GM19372 (cell line): Measurements from ENCODE around the gene ADGRV1.
"Not testable (repeated sequence)": the region's sequence is repeated elsewhere in the genome, so short reads cannot be mapped to it uniquely, and the experiment has no call there.

Source experiments
- ATAC-seq: cut with Tn5 transposase; IDR thresholded peaks from one replicate; pipeline ENCODE4 v1.9.1; 2021; ENCODE audit warnings: mild to moderate bottlenecking, low read depth, moderate library complexity; ENCODE audit not compliant: unreplicated experiment

Gene ADGRV1

GRCh38 chr5:90642706-90643229 lies 84.2 kb downstream of the ADGRV1 start:
- ATAC-seq, result no peak

DNA sequence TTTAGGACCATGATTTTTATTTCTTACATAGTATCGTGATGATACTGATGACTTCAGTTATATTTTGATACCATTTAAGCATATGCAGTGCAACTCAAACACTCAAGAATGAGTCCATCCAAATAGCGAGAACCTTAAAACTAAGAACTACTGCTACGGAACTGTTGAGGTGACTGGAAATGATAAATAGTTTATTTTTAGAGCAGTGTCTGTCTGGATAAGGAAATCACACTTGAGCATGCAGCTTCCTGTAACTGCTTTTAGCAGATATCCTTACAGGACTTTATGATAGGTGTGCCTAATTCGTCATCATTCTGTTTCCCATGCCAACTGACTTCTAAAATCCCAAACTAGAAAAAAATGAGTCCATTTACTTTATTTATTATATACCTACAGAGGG lies 85.5 kb downstream of the ADGRV1 start:
- ATAC-seq, result no peak

DNA sequence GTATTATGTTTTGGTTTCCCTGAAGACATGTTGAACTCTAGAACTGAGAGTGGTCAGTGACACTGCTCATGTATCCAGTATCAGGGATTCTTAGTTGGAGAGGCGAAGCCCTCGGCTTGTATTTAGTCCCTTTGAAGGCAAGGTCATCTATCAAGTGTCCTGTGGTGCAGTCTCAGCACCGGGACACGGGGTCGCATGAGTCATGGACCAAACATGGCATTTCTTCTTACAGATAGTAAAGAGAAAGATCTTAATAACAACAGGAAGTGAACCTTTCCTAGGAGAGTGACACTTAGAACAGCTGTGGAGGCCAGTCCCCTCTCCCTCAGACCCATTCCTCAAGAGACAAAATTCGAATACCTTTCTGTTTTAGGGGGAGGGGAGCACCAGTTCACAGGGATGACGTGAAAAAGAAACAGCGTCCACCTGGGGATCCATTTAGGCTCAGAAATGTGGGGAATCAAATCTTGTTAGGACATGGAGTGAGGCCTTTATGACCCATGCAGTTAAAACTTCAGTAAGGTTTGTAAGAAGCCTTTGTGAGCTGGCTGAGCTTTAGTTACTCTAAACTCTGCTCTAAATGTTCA lies 86.5 kb downstream of the ADGRV1 start:
- ATAC-seq, result no peak

- no peak for ATAC-seq
Measured at GRCh38 chr5:90650767-90651166, 92.2 kb downstream of the ADGRV1 start.

GRCh38 chr5:90654215-90654614 lies 95.6 kb downstream of the ADGRV1 start:
- no peak for ATAC-seq

GRCh38 chr5:90655423-90655822 lies 96.8 kb downstream of the ADGRV1 start:
- ATAC-seq, result no peak

DNA sequence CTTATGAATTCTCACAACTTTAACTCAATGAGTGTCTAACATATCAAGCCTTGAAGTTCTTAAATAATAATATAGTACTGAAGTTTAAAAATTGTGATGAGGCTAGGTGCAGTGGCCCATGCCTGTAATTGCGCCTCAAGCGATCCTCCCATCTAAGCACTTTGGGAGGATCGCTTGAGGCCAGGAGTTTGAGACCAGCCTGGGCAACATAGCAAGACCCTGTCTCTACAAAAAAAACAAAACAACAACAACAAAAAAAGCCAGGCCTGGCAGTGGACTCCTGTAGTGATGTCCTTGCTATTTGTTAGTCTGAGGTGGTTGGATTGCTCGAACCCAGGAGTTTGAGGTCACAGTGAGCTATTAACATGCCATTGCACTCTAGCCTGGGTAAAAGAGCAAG lies 98.4 kb downstream of the ADGRV1 start:
- no peak for ATAC-seq

DNA sequence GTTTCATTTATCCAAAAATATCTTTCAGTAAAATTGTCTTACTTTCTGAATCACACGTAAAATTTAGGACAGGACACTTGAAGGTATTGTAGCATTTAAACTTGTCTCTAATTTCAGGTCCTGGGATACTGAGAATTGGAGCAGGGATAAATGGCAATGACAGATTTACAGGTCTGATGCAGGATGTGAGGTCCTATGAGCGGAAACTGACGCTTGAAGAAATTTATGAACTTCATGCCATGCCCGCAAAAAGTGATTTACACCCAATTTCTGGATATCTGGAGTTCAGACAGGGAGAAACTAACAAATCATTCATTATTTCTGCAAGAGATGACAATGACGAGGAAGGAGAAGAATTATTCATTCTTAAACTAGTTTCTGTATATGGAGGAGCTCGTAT lies 99.2 kb downstream of the ADGRV1 start:
- no peak for ATAC-seq

- ATAC-seq, result no peak
Measured at GRCh38 chr5:90658620-90659019, 100.0 kb downstream of the ADGRV1 start.

DNA sequence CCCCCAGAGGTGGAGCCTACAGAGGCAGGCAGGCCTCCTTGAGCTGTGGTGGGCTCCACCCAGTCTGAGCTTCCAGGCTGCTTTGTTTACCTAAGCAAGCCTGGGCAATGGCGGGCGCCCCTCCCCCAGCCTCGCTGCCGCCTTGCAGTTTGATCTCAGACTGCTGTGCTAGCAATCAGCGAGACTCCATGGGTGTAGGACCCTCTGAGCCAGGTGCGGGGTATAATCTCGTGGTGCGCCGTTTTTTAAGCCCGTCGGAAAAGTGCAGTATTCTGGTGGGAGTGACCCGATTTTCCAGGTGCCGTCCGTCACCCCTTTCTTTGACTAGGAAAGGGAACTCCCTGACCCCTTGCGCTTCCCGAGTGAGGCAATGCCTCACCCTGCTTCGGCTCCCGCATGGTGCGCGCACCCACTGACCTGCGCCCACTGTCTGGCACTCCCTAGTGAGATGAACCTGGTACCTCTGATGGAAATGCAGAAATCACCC lies 109.5 kb downstream of the ADGRV1 start:
- ATAC-seq, result not testable (repeated sequence)

DNA sequence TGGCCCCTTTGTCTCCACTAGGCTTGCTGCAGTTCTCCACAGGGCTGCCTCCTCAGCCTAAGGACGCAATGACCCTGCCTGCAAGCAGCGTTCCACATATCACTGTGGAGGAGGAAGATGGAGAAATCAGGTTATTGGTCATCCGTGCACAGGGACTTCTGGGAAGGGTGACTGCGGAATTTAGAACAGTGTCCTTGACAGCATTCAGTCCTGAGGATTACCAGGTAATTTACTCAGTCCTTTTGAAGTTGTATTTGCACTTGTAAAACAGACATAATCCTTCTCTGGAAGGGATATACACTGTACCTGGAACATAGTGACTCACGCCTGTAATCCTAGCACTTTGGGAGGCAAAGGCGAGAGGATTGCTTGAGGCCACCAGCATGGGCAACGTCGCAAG lies 116.6 kb downstream of the ADGRV1 start:
- no peak for ATAC-seq

DNA sequence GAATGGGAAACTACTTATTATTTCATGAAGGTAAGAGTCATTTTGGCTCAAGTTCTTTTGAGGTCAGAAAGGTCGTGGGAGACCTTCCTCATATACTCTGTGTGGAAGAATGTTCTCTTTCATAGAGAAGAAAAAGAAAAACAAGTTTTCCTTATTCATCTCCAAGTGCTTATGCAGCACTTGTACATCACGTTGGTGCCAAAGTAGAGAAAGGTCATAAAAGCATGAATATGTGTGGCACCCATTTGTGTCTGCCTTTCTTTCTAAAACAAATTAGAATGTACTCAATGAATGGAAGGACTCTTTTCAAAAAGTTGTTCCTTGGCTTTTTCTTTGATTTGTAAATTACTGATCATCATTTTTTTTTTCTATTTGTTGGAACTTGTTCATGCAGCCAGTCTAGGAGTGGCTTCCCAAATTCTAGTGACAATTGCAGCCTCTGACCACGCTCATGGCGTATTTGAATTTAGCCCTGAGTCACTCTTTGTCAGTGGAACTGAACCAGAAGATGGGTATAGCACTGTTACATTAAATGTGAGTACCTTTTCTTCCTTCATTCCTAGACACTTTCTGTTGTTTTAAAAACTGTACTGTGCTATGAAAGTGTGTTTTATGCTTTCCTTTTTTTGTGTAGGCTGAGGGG lies 122.4 kb downstream of the ADGRV1 start:
- ATAC-seq, result no peak

DNA sequence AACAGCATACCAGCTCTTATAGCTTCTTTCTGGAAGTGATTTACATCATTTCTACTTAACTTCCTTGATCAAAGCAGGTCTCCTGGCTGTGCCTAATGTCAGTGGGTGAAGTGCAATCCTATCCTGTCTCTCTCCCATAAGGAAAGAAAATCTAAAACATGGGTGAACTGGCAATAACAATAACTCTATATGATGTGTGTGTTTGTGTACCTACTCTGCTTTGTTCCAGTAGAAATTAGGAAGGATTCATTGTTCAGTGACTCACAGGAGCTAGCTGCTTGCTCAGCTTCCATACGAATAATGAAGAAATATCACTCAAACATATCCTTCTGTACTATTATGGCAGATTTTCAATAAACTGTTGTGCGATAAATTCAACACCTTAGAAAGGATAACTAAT lies 123.7 kb downstream of the ADGRV1 start:
- ATAC-seq, result no peak

- no peak for ATAC-seq
Measured at GRCh38 chr5:90685425-90686022, 126.9 kb downstream of the ADGRV1 start.

- not testable (repeated sequence) for ATAC-seq
Measured at GRCh38 chr5:90686363-90686762, 127.8 kb downstream of the ADGRV1 start.

GRCh38 chr5:90687458-90687857 lies 128.9 kb downstream of the ADGRV1 start:
- ATAC-seq, result not testable (repeated sequence)

DNA sequence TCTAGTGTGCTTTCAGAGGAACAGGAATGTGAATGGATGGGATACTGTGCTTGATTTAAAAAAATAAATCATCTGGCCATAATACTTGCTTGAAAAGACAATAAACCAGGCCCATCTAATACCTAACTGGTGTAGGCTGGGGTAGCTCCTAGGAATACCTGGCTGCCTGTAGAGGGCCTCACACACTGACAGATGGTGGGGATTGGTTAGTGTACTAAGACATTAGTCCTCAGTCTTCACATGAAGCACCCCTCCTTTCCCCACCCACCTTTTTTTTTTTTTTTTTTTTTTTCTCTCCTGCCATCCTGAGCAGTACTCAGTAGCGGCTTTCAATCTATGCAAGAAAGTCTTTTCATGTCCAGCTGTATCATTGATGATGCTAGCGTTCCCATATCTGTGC lies 130.5 kb downstream of the ADGRV1 start:
- no peak for ATAC-seq

- no peak for ATAC-seq
Measured at GRCh38 chr5:90690307-90690706, 131.7 kb downstream of the ADGRV1 start.

DNA sequence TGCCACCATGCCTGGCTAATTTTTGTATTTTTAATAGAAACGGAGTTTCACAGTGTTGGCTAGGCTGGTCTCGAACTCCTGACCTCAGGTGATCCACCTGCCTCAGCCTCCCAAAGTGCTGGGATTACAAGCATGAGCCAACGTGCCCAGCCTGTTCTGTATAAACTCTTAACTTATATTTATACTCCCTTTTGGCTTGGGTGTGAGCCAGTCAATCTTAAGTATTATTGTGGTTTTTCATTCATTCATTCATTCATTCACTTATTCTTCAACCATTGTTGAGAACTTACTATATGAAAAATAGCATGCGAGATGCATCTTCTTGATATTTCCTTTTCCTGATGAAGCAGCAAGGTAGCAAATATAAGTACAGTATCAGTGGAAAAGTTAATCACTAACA lies 132.9 kb downstream of the ADGRV1 start:
- no peak for ATAC-seq

DNA sequence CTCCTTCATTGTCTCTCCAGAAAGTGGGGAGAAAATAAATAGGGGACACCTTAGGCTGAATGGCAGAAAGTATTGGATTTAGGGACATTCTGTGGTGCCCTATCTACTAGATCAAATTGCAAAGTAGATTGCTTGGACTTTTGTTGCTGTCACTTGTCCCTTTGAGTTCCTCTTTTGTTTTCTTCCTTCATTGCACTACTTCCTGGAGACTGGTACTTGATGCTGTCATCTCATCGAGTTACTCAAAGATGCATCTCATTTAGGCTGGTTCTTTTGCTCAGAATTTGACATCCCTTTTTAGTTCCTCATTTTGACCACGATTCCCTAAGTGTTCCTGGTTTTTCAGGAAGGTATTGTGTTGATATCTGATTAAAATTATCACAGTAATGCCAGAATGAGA lies 137.6 kb downstream of the ADGRV1 start:
- ATAC-seq, result no peak

DNA sequence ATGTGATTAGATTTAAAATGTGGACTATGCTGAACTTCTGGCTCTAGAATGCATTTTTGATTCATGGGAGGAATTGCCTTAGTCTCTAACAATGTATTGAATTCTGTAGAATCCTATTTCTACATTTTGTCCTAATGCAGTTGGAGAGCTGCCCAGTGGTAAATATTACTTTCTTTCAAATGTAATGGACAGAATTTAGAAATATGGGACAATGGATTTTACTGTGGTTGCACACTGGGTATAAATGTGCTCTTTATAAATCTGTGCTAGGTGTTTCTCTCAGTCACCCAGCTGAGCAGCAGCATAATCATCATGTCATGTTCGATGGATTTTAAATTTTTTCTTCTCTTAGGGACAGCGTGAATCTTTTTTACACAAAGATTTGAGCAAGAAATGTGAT lies 141.7 kb downstream of the ADGRV1 start:
- no peak for ATAC-seq

GRCh38 chr5:90703932-90704331 lies 145.3 kb downstream of the ADGRV1 start:
- ATAC-seq, result no peak
